GM12878 (cell line): Measurements from ENCODE around the gene MRPL33. TPM values are rescaled to one million over a fixed set of nuclear protein-coding genes. Genes with fewer than 3 reads are reported as not detected.

Experiments
- ATAC-seq: fragments of 200-7000 bp; cut with Tn5 transposase; 3 replicates; pipeline ENCODE4 v1.9.1; 2020; ENCODE audit warnings: mild to moderate bottlenecking, moderate library complexity
- BruUV-seq: library from RNA; stranded (reverse); fragments of 400-500 nt; replicated peaks from 2 replicates; lab custom pipeline; 2021; lab: Mats Ljungman, UMichigan
- CTCF ChIA-PET: fragments of 300-600 bp; sonication (Branson Sonifier 250); formaldehyde crosslinking; extraction: SDS; loops from one replicate; lab custom pipeline; 2021; ENCODE audit warnings: inconsistent platforms; lab: Yijun Ruan, JAX
- POLR2A ChIA-PET: fragments of 350-600 bp; formaldehyde crosslinking; extraction: SDS; loops from one replicate; lab custom pipeline; 2021; ENCODE audit warnings: inconsistent platforms; lab: Charles Lee
- RAD21 ChIA-PET: fragments of 300-600 bp; sonication (Branson Sonifier 250); formaldehyde crosslinking; loops from one replicate; lab custom pipeline; 2023; ENCODE audit warnings: antibody characterized with exemption; ENCODE audit not compliant: unreplicated experiment; lab: Charles Lee
- SMC1A ChIA-PET: fragments of 300-600 bp; sonication (Branson Sonifier 250); formaldehyde crosslinking; loops from one replicate; lab custom pipeline; 2023; ENCODE audit not compliant: unreplicated experiment, uncharacterized antibody; lab: Charles Lee
- DNase-seq: peaks from one replicate; pipeline ENCODE4 v3.0.0-alpha.2; 2011; ENCODE audit warnings: low read depth, low spot score
- FAIRE-seq: peaks from 3 replicates; lab custom pipeline; 2011; peaks lifted over from hg19 to GRCh38; lab: Jason Lieb, UNC
- H2AFZ ChIP-seq: 2 replicates; pipeline ENCODE4 v1.6.0; 2011; ENCODE audit warnings: low read depth, low read length, control low read depth; ENCODE audit not compliant: control insufficient read depth
- H3K27ac ChIP-seq: 2 replicates; pipeline ENCODE4 v1.5.1; 2011; ENCODE audit warnings: control low read depth; ENCODE audit not compliant: control insufficient read depth, insufficient read depth
- H3K27me3 ChIP-seq, 2 experiments: replicated peaks in 1 of 2; 2 replicates each; pipeline versions ENCODE4 v1.6.0 to v1.6.1; 2011; ENCODE audit warnings: low read length in 1 of 2; ENCODE audit not compliant: control insufficient read depth in 2 of 2, insufficient read depth in 2 of 2
- H3K36me3 ChIP-seq, 2 experiments: 2 replicates each; pipeline ENCODE4 v1.5.1; 2011; ENCODE audit warnings: low read length in 1 of 2; ENCODE audit not compliant: control insufficient read depth in 2 of 2, insufficient read depth in 2 of 2
- H3K4me1 ChIP-seq: 2 replicates; pipeline ENCODE4 v1.6.1; 2011; ENCODE audit warnings: mild to moderate bottlenecking, low read length, moderate library complexity, mixed read lengths; ENCODE audit not compliant: control insufficient read depth, insufficient read depth
- H3K4me2 ChIP-seq: 2 replicates; pipeline ENCODE4 v1.6.0; 2011; ENCODE audit warnings: control low read depth; ENCODE audit not compliant: control insufficient read depth, insufficient read depth
- H3K4me3 ChIP-seq: fragments of 200-600 bp; sonication (generic); 2 replicates; pipeline ENCODE4 v1.5.1; 2016
- H3K79me2 ChIP-seq: 2 replicates; pipeline ENCODE4 v1.6.0; 2011; ENCODE audit warnings: low read length; ENCODE audit not compliant: control insufficient read depth, insufficient read depth
- H3K9ac ChIP-seq: 2 replicates; pipeline ENCODE4 v1.8.0; 2011; ENCODE audit warnings: low read length, control low read depth, mixed read lengths; ENCODE audit not compliant: control insufficient read depth, insufficient read depth
- H3K9me3 ChIP-seq: replicated peaks from 3 replicates; pipeline ENCODE4 v1.5.1; 2011; ENCODE audit warnings: mild to moderate bottlenecking, low read length; ENCODE audit not compliant: control insufficient read depth, insufficient read depth
- H4K20me1 ChIP-seq: 2 replicates; pipeline ENCODE4 v1.6.0; 2011; ENCODE audit not compliant: control insufficient read depth, insufficient read depth
- BACH1 ChIP-seq: fragments of 450-650 bp; IDR thresholded peaks from 2 replicates; pipeline ENCODE4 v1.6.1; 2017; ENCODE audit warnings: mild to moderate bottlenecking, borderline replicate concordance
- IKZF1 ChIP-seq: fragments of 450-650 bp; conservative IDR thresholded peaks from 2 replicates; pipeline ENCODE4 v1.6.1; 2017; ENCODE audit warnings: antibody characterized with exemption, mild to moderate bottlenecking
- KLF5 ChIP-seq: fragments of 450-650 bp; IDR thresholded peaks from 2 replicates; pipeline ENCODE4 v1.6.1; 2014; ENCODE audit warnings: mild to moderate bottlenecking; ENCODE audit not compliant: partially characterized antibody
- LARP7 ChIP-seq: fragments of 450-650 bp; IDR thresholded peaks from 2 replicates; pipeline ENCODE4 v1.6.1; 2017; ENCODE audit warnings: mild to moderate bottlenecking
- RFX5 ChIP-seq: IDR thresholded peaks from 2 replicates; pipeline ENCODE4 v1.6.1; 2011; ENCODE audit warnings: low read depth, low read length, improper control_type of control experiment
- SMAD1 ChIP-seq: fragments of 450-650 bp; IDR thresholded peaks from 2 replicates; pipeline ENCODE4 v1.6.1; 2018; ENCODE audit warnings: mild to moderate bottlenecking, low read depth; ENCODE audit not compliant: partially characterized antibody
- SREBF2 ChIP-seq: IDR thresholded peaks from 2 replicates; pipeline ENCODE4 v1.6.1; 2012; ENCODE audit warnings: mild to moderate bottlenecking, low read length
- SRF ChIP-seq, 2 experiments: IDR thresholded peaks; 2 replicates each; pipeline ENCODE4 v1.6.1; 2011; ENCODE audit warnings: low read depth in 2 of 2, low read length in 2 of 2, mild to moderate bottlenecking in 1 of 2, moderate library complexity in 1 of 2
- TBL1XR1 ChIP-seq: IDR thresholded peaks from 2 replicates; pipeline ENCODE4 v1.6.1; 2012; ENCODE audit warnings: low read depth, low read length, improper control_type of control experiment
- ZNF274 ChIP-seq: IDR thresholded peaks from one replicate; pipeline ENCODE4 v1.8.0; 2011; ENCODE audit not compliant: insufficient read length, insufficient read depth
- ZNF622 ChIP-seq: fragments of 450-650 bp; IDR thresholded peaks from 2 replicates; pipeline ENCODE4 v1.6.1; 2017; ENCODE audit warnings: mild to moderate bottlenecking, inconsistent platforms
- WGBS: methylation state at CpG from one replicate; pipeline ENCODE4 v1.1.6; 2016; ENCODE audit warnings: low lambda C conversion rate; ENCODE audit not compliant: insufficient replicate concordance, insufficient coverage; ENCODE audit errors: missing lambda C conversion rate; 5-methylcytosine and 5-hydroxymethylcytosine counted together
- in situ Hi-C: fragments of 300-500 bp; cut with MboI; formaldehyde crosslinking; loops from 9 replicates; pipeline ENCODE4 v1.14.3; 2018; ENCODE audit warnings: mixed read lengths
- intact Hi-C: fragments of 100-400 bp; cut with micrococcal nuclease; formaldehyde crosslinking; loops from one replicate; pipeline ENCODE4 v1.14.2; 2022; ENCODE audit not compliant: unreplicated experiment
- polyA plus RNA-seq, 11 experiments: library from polyadenylated mRNA; depleted of rRNA in 4 of 11; unstranded in 6 of 11; stranded (reverse) in 5 of 11; fragments of >200 nt; fragmentation: Nextera tagmentation in 4 of 11; fragmentation: Illumina TruSeq in 1 of 11; extraction: Ambion mirVana in 4 of 11; extraction: Trizol in 1 of 11; gene quantifications; 1 replicate in 1 of 11; 2 replicates in 10 of 11; pipeline versions ENCODE4 v1.2.1 to v1.2.3, GENCODE V29; 2011 to 2016; ENCODE audit warnings: inconsistent platforms in 2 of 11, missing spikeins in 2 of 11, low read depth in 1 of 11
- total RNA-seq, 4 experiments: library from RNA; depleted of rRNA in 3 of 4; stranded (reverse); fragments of >200 nt in 3 of 4; fragmentation: Illumina TruSeq in 1 of 4; extraction: Trizol in 1 of 4; gene quantifications; 2 replicates each; pipeline versions ENCODE4 v1.2.1 to v1.2.3, GENCODE V29; 2013 to 2021
- TF ChIP-seq, protein P1 (sequence below): fragments of 450-650 bp; IDR thresholded peaks from 2 replicates; pipeline ENCODE4 v1.6.1; 2014; ENCODE audit warnings: mild to moderate bottlenecking
- TF ChIP-seq, protein P2 (sequence below): fragments of 450-650 bp; IDR thresholded peaks from 2 replicates; pipeline ENCODE4 v1.6.1; 2017; ENCODE audit warnings: low read depth, mild to moderate bottlenecking, moderate library complexity
- TF ChIP-seq, protein P3 (sequence below), 3 experiments: IDR thresholded peaks in 2 of 3; conservative IDR thresholded peaks in 1 of 3; 2 replicates each; pipeline ENCODE4 v1.5.1; 2011; ENCODE audit warnings: low read depth in 3 of 3, low read length in 3 of 3, mild to moderate bottlenecking in 3 of 3, control low read depth in 2 of 3, moderate library complexity in 2 of 3, inconsistent platforms in 1 of 3, mixed read lengths in 1 of 3; ENCODE audit not compliant: control insufficient read depth in 2 of 3, insufficient read depth in 1 of 3; ENCODE audit errors: extremely low read depth in 1 of 3
- TF ChIP-seq, protein P4 (sequence below): fragments of 150-350 bp; IDR thresholded peaks from 2 replicates; pipeline ENCODE4 v1.6.1; 2014; ENCODE audit warnings: mild to moderate bottlenecking, low read depth, low read length

Gene MRPL33
- total and polyA plus RNA-seq, 10 of the 15 experiments (the other 5 are each of a cell fraction or from before 2014, with no cell fraction given): 50.1 to 318 (median 160) TPM

DNA sequence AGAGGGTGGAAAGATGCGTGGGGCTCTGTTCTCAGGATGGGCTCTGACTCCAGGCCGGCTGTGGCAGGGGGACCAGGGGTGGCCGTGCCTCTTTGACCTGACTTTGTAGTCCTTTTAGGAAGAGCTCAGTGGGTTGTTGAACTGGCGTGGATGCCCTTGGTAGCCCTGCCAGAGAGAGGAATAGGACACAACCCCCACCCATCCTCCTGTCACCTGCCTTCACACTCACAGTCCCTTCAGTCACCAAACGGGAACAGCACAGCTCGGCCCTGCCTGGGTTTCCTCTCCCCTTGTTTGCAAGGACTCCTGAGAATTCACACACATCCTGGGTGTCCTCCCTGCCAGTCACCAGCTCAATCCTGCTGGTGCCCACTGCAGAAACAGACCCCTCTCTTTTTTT lies 20.1 kb upstream of the MRPL33 start:
- no peak overlapping the region for H3K9ac ChIP-seq
- DNase-seq (no peak), ATAC-seq (no peak), FAIRE-seq (no peak)
- H4K20me1 ChIP-seq: no peaks in the 10 kb centered on the region
- H3K9me3 ChIP-seq: no peaks in the 10 kb centered on the region; the same call in 2 of the 3 replicates
- BruUV-seq: no TSS peak
- intact Hi-C loops (no loop called here), in situ Hi-C loops (no loop called here)
- ChIA-PET CTCF (interaction anchor here (1.1 kb wide), 2 partner anchors 21 to 48 kb away, joined by 3 to 6 read pairs; no protein-coding TSS in a partner anchor), RAD21 (interaction anchor here (0.7 kb wide), 1 partner anchor 61 kb away, joined by 4 read pairs; no protein-coding TSS in a partner anchor), SMC1A (no interaction called here), POLR2A (interaction anchor here (0.7 kb wide), 1 partner anchor 55 kb away, joined by 3 read pairs; no protein-coding TSS in a partner anchor)
- TF ChIP-seq LARP7 (no peak), TBL1XR1 (no peak), KLF5 (no peak), RFX5 (no peak), SREBF2 (no peak), BACH1 (no peak), ZNF622 (no peak), SRF (IDR thresholded peaks at IDR 0.05; ENCODE audit: low read depth in 2 of 2, low read length in 2 of 2) (no peak), ZNF274 (no peak), SMAD1 (no peak), IKZF1 (no peak)
- TF ChIP-seq, protein P1, sequence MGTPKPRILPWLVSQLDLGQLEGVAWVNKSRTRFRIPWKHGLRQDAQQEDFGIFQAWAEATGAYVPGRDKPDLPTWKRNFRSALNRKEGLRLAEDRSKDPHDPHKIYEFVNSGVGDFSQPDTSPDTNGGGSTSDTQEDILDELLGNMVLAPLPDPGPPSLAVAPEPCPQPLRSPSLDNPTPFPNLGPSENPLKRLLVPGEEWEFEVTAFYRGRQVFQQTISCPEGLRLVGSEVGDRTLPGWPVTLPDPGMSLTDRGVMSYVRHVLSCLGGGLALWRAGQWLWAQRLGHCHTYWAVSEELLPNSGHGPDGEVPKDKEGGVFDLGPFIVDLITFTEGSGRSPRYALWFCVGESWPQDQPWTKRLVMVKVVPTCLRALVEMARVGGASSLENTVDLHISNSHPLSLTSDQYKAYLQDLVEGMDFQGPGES: no peak
- TF ChIP-seq, protein P2, sequence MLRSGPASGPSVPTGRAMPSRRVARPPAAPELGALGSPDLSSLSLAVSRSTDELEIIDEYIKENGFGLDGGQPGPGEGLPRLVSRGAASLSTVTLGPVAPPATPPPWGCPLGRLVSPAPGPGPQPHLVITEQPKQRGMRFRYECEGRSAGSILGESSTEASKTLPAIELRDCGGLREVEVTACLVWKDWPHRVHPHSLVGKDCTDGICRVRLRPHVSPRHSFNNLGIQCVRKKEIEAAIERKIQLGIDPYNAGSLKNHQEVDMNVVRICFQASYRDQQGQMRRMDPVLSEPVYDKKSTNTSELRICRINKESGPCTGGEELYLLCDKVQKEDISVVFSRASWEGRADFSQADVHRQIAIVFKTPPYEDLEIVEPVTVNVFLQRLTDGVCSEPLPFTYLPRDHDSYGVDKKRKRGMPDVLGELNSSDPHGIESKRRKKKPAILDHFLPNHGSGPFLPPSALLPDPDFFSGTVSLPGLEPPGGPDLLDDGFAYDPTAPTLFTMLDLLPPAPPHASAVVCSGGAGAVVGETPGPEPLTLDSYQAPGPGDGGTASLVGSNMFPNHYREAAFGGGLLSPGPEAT: no peak
- TF ChIP-seq, protein P3, sequence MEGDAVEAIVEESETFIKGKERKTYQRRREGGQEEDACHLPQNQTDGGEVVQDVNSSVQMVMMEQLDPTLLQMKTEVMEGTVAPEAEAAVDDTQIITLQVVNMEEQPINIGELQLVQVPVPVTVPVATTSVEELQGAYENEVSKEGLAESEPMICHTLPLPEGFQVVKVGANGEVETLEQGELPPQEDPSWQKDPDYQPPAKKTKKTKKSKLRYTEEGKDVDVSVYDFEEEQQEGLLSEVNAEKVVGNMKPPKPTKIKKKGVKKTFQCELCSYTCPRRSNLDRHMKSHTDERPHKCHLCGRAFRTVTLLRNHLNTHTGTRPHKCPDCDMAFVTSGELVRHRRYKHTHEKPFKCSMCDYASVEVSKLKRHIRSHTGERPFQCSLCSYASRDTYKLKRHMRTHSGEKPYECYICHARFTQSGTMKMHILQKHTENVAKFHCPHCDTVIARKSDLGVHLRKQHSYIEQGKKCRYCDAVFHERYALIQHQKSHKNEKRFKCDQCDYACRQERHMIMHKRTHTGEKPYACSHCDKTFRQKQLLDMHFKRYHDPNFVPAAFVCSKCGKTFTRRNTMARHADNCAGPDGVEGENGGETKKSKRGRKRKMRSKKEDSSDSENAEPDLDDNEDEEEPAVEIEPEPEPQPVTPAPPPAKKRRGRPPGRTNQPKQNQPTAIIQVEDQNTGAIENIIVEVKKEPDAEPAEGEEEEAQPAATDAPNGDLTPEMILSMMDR (IDR thresholded peaks at IDR 0.05 in 2 of 3, conservative IDR thresholded peaks at IDR 0.05 in 1 of 3; ENCODE audit: control insufficient read depth in 2 of 3, extremely low read depth in 1 of 3, insufficient read depth in 1 of 3, low read depth in 3 of 3, low read length in 3 of 3): no peak
- TF ChIP-seq, protein P4, sequence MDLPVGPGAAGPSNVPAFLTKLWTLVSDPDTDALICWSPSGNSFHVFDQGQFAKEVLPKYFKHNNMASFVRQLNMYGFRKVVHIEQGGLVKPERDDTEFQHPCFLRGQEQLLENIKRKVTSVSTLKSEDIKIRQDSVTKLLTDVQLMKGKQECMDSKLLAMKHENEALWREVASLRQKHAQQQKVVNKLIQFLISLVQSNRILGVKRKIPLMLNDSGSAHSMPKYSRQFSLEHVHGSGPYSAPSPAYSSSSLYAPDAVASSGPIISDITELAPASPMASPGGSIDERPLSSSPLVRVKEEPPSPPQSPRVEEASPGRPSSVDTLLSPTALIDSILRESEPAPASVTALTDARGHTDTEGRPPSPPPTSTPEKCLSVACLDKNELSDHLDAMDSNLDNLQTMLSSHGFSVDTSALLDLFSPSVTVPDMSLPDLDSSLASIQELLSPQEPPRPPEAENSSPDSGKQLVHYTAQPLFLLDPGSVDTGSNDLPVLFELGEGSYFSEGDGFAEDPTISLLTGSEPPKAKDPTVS: no peak
- no peaks in the 10 kb centered on the region for H3K79me2 ChIP-seq
- no peaks in the 10 kb centered on the region for H3K27me3 ChIP-seq
- H3K36me3 ChIP-seq: no peaks in the 10 kb centered on the region
- 19% methylated on average over 6 of the region's 6 CpGs for WGBS
- no peak overlapping the region for H3K4me3 ChIP-seq
- no peaks in the 10 kb centered on the region for H3K4me1 ChIP-seq
- H2AFZ ChIP-seq: no peak overlapping the region
- no peak overlapping the region for H3K27ac ChIP-seq
- no peak overlapping the region for H3K4me2 ChIP-seq
